GM18498 (cell line): ENCODE results near the gene ID2.

Source experiments
- ATAC-seq: cut with Tn5 transposase; IDR thresholded peaks from one replicate; pipeline ENCODE4 v1.9.1; 2021; ENCODE audit warnings: mild to moderate bottlenecking, moderate library complexity; ENCODE audit not compliant: unreplicated experiment

ID2 gene

DNA sequence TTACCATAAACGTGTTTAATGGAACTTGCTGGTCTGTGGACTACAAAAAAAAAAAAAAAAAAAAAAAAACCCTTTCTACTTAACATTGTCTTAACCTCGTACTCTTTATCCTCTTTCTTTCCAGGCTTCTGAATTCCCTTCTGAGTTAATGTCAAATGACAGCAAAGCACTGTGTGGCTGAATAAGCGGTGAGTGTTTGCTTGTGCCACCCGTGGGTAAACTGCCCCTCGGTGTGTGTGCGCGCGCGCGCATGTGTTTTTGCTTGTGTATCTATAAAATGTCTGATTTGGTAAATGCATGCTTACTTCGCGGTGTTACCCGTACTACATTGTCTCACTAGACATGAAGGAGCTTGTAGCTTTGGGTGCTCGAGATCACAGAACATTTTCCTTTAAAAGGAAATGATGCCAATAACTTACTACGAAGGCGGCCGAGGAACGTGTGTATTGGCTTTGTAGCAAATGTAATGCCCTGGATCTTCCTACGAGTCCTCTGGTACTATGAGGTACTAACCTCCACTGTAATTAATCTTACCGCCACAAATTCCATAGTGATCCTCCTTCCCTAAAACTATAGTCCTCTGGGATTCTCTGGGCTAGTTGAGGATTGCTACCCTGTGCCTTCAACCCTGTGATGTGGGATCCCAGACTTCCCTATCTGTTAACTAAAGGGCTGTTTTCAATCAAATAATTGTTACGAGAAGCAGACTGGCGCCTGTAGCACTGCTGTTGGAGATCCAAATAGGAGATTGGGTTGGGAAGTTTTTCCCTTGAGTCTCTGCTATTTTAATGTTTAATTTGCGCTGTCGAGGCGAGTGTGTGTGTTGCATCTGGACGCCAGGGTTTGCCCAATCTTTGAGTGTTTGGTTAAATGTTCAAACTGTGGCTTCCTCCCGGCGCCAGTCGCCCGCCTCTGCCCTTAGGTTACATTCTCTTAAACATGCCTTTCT, 1.1 kb downstream of the ID2 start:
- ATAC-seq, result no peak

DNA sequence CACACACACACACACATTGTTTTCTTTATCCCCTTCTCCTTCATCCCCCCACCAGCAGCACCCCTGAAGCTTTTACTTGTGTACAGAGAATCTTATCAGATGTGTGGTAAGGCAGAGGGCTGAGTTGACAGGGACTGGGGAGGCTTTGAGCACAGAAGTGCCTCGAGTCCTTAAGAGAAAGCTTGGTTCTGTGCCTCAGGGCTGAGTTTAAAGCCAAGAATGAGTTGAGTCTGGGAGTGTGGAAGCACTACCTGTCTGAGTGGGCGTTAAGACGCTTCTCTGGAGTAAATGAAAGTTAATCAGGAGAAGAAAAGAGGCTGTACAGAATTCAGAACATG, 2.7 kb downstream of the ID2 start:
- ATAC-seq, result no peak

DNA sequence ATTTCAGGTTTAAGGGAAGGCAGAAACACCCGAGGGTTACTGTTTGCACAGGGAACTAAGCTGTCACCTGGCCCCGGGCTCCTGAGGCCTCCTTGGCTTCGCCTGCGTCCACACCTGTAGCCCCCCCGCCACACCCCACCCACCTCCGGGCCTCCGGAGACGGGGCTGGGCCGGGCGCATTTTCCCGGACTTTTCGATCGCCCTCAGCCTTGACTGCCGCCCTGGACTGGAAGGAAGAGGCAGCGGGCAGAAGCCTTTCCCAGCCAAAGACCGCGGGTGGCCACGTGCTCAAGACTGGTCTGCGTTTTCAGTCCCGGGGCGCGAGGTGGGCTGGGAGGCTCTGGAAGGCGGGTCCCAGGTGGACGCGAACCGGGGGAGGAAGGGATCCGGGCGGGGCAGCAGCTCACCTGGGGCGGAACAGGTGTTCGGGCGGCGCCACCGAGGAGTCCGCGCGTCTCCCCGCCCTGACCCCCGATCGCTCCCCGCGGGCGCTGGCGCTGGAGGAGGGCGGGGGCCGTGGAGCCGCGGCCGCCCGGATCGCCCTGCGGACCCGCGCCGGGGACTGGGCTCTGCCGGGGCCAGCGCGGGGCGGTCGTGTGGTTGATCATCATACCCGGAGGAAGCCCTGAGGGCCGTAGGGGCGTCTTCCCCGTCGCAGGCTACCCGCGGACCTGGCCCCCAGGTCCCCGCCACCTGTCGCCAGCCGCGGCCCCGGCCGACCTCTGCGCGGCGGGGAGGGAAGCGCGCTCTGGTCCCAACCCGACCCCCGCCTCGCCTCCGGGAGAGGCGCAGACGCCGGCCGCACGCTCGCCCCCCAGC, 3.2 kb downstream of the ID2 start:
- ATAC-seq, result peak; percentile 3

GRCh38 chr2:8685697-8686358, 4.0 kb downstream of the ID2 start:
- peak; percentile 29 for ATAC-seq

- ATAC-seq, result no peak
Measured at GRCh38 chr2:8691859-8692437, 10.1 kb downstream of the ID2 start.

DNA sequence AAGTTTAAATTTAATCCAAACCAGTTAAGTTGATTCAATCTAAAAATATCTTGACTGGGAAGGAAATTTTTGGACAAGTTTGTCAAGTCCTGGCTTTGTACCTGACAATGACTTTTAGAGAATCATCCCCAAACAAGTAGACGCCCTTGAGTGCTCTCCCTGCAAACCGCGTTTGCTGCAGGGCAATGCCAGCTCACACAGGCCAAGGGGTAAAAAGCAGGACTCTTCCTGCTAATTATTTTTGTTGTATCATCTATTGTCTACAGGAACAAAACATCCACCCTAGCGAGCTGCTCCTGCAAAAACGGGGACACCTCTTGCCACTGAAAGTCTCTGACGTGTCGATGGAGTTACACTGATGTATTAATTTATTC, 10.9 kb downstream of the ID2 start:
- no peak for ATAC-seq

GRCh38 chr2:8693157-8693821, 11.4 kb downstream of the ID2 start:
- no peak for ATAC-seq

- no peak for ATAC-seq
Measured at GRCh38 chr2:8694737-8695136, 12.9 kb downstream of the ID2 start.

GRCh38 chr2:8697190-8697589, 15.3 kb downstream of the ID2 start:
- no peak for ATAC-seq

- no peak for ATAC-seq
Measured at GRCh38 chr2:8699839-8700238, 18.0 kb downstream of the ID2 start.

- ATAC-seq, result no peak
Measured at GRCh38 chr2:8701681-8702379, 20.0 kb downstream of the ID2 start.

DNA sequence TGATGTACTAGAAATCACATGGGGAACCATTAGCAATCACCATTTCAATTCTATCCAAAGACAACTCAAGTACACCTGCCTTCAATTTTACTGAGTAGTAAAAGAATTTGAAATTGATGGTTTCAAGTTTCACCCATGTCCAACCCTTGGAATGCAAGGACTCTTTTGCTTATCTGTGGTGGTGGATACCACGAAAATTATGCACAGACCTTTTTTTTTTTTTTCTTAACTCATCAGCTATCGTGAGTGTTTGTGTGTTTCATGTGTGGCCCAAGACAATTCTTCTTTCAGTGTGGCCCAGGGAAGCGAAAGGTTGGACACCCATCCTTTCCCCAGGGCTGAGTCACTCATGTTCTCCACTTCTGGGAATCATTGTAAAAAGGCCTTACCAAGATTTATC, 23.1 kb downstream of the ID2 start:
- no peak for ATAC-seq

DNA sequence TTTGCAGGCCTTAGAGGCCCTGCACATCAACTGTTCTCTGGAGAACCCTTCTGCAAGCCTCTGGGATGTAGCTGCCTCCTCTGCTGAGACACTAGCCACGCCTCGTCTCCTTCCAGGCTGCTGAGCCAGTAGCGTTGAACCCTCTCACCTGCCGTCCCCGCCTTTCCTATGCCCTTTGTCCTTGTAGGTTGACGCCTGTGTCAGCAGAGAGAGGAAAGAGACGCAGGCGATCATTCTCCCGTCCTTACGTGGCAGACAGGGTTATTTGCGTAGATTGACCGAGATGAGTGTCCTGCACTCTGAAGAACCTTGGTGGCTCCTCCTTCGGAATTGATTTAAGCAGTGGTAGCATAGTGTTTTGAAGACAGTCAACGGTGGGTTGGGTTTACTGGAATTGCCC, 27.8 kb downstream of the ID2 start:
- no peak for ATAC-seq

- no peak for ATAC-seq
Measured at GRCh38 chr2:8710951-8711350, 29.1 kb downstream of the ID2 start.

GRCh38 chr2:8714283-8714682, 32.4 kb downstream of the ID2 start:
- no peak for ATAC-seq

GRCh38 chr2:8714971-8715370, 33.1 kb downstream of the ID2 start:
- no peak for ATAC-seq

GRCh38 chr2:8719528-8719927, 37.7 kb downstream of the ID2 start:
- ATAC-seq, result no peak

DNA sequence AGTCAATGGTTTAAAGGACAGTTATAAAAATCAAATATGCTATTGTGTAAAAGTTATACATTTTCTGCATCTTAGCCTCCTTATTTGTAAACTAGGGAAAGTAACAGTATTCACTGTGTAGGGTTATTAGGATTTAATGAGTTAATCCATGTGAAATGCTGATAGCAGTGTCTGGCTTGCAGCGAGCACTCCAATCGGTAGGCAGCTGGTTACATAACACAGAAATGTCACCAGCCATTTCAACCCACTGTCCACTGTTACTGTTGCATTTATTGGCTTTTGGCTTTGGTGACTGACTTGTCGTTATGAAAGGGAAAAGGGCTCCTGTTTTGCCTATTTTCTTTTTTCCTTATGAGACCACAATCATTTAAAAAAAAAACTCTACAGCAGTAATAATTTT, 38.9 kb downstream of the ID2 start:
- ATAC-seq, result no peak

DNA sequence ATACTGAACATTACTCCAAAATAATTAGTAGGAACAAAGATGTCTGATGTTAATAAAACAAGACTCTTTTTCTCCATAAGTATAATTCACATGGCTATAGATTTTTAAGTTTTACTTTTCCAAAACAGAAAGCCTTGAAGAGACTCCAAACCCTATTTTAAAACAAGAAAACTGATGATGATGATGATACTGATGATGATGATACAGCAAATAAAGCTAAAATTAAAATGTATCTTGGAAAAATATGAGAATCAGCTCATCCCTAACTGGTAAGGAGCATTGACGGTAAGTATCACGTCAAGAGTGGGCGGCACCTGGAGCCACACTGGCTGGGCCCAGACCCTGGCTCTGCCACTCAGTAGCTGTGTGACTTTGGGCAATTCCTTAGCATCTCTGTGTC, 39.6 kb downstream of the ID2 start:
- ATAC-seq, result no peak

DNA sequence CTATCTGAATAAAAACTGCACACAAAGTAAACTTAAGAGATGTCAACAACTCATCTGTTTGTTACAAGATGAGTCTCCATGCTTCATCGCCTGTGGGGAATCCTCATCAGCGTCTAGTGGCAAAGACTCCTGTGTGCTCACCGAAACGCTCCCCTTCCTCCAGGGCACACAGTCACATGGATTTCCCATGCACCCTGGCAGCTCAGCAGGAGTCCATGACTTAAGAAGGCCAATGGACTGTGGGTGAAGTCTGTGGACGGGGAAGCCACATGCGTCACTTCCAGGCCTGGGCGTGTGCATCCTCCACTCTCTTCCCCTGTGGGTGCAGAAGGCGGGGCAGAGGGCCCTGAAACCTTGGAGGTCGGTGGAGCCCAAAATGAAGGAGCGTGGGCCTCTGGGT, 41.1 kb downstream of the ID2 start:
- no peak for ATAC-seq
